Hindlimb muscle (tissue), 1 donor: ENCODE data around the gene BCR. TPM values are rescaled to one million over a fixed set of nuclear protein-coding genes. Genes with fewer than 3 reads are reported as not detected.

ENCODE experiments used
- DNase-seq: peaks from one replicate; pipeline ENCODE4 v3.0.0-alpha.2; 2013
- polyA plus RNA-seq: library from polyadenylated mRNA; unstranded; fragments of 120-200 nt; gene quantifications from one replicate; pipeline ENCODE4 v1.2.1, GENCODE V29; 2013; ENCODE audit not compliant: insufficient read length

Gene BCR
- polyA plus RNA-seq, 1 donor = 18.6 TPM

DNA sequence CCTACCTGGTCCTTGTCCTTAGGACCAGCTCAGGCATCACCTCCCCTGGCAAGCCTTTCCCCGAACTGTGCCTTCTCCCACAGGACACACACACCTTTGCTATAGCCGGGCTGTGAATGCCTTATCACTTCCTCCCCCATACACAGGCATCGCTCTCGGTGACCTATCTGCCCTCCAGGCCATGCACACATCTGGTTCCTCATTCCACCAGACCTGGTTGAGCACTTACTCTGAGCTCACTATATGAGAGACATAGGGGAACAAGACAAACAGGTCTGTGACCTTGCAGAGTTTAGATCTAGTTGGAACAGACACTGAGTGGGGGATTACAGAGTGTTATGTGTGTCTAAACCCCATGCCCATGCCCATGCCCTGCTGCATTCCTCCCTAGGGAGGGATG, 3.1 kb upstream of the BCR start:
- no peak for DNase-seq

DNA sequence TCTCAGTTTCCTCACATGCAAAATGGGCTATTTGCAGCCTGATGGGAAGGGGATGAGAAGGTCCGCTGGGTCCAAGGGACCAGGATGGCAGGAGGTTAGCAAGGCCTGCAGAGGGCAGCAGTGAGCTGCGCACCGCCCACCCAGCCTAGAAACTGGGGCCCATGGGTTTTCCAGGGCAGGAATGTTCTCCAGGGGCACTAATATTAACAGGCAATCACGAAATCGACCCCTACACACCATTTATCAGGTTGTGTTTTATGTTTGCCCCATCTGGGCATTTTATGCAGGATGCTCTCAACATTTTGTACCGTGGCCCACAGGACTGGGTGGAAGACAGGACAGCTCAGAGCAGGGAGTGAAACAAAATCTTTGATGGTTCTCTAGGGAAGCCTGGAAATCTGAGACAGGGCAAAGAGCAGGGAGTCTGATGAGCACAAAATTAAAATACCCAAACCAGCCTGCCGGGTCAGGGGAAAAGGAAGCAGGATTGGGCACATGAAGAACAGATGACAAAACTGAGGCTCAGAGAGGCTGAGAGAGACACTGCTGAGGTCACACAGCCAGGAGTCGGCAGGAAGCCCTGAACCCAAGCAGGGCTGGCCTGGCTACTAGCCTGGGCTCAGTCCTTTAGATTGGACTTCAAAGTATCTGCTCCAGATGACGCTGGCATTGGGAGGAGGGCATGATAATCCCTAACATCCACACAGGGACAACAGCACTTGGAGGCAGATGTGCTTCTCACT, 1.6 kb upstream of the BCR start:
- peak; percentile 73 for DNase-seq

DNA sequence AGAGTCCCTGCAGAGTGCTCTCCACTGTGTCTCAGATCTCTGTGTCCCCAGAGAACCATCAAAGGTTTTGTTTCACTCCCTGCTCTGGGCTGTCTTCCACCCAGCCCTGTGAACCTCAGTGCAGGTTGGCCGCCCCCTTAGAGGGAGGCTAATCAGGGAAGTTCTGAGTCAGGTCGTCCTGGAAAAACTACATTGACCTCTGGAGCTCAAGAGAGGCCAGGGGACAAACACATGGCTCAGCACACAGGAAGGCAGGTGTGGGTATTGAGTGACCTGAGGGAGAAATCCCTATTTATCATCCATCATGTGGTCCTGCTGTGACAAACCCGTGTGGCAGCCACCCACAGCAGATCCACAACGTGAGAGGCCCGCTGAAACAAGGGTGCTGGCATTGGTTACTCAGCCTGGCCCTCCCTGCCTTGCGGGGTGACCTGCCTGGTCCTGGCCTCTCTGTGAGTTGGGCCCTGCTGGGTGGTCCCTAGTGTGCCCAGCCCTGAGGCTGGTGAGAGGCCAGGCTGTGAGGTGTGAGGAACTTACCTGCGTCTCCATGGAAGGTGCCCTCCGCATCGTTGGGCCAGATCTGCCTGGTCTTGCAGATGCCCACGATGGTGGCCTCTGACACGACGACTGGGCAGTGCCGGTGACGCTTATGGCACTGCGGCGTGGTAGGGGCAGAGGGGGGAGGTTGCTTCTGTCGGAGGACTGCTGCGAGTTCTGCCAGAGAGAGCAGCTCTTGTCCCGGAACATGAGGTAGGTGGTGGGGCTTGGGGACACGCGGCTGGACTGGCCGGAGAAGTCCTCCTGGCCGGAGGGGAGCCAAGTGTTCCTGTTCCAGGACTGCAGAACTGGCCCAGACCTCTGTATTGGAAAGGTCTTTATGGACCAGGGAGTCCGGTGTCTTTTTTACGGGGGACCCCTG, 669 bp upstream of the BCR start:
- no peak for DNase-seq

DNA sequence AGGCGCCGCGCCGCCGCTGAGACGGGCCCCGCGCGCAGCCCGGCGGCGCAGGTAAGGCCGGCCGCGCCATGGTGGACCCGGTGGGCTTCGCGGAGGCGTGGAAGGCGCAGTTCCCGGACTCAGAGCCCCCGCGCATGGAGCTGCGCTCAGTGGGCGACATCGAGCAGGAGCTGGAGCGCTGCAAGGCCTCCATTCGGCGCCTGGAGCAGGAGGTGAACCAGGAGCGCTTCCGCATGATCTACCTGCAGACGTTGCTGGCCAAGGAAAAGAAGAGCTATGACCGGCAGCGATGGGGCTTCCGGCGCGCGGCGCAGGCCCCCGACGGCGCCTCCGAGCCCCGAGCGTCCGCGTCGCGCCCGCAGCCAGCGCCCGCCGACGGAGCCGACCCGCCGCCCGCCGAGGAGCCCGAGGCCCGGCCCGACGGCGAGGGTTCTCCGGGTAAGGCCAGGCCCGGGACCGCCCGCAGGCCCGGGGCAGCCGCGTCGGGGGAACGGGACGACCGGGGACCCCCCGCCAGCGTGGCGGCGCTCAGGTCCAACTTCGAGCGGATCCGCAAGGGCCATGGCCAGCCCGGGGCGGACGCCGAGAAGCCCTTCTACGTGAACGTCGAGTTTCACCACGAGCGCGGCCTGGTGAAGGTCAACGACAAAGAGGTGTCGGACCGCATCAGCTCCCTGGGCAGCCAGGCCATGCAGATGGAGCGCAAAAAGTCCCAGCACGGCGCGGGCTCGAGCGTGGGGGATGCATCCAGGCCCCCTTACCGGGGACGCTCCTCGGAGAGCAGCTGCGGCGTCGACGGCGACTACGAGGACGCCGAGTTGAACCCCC, 798 bp downstream of the BCR start:
- DNase-seq = no peak

DNA sequence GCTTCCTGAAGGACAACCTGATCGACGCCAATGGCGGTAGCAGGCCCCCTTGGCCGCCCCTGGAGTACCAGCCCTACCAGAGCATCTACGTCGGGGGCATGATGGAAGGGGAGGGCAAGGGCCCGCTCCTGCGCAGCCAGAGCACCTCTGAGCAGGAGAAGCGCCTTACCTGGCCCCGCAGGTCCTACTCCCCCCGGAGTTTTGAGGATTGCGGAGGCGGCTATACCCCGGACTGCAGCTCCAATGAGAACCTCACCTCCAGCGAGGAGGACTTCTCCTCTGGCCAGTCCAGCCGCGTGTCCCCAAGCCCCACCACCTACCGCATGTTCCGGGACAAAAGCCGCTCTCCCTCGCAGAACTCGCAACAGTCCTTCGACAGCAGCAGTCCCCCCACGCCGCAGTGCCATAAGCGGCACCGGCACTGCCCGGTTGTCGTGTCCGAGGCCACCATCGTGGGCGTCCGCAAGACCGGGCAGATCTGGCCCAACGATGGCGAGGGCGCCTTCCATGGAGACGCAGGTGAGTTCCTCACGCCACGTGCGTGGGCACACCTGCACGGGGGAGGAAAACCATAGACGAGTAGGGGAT, 1.5 kb downstream of the BCR start:
- no peak for DNase-seq

DNA sequence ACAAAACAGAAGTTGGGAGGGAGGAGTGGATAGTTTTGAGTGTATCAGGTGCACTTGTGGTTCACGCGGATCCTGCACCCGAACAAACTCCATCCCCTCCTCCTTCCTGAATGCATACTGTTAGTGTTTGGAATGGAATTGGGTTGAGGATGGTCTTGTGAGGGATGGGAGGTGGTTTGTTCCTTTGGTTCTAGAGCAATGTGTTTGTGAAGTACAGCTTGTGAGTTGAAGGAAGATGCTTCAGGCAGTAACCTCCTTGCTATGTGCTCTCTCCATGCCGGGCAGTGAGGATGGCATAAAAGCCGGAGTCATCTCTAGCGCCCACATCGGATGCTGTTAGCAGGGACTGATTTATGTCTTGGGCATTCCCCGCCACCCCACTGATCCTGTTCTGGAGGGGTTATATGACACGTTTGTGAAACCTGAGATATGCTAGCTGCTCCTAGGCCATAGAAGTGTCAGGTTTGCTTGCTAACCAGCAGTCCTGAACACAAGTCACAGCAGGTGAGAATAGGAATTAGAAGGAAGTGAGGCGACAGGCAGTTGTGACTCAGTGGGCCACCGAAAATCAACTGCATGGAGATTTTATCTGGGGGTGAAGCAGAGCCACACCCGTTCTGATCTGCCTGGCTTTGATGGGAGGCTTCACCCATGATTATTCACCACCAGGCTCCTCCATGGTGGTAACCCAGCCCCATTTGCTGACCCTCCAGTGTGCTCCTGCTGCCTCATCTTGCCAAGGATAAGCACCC, 2.2 kb downstream of the BCR start:
- no peak for DNase-seq

DNA sequence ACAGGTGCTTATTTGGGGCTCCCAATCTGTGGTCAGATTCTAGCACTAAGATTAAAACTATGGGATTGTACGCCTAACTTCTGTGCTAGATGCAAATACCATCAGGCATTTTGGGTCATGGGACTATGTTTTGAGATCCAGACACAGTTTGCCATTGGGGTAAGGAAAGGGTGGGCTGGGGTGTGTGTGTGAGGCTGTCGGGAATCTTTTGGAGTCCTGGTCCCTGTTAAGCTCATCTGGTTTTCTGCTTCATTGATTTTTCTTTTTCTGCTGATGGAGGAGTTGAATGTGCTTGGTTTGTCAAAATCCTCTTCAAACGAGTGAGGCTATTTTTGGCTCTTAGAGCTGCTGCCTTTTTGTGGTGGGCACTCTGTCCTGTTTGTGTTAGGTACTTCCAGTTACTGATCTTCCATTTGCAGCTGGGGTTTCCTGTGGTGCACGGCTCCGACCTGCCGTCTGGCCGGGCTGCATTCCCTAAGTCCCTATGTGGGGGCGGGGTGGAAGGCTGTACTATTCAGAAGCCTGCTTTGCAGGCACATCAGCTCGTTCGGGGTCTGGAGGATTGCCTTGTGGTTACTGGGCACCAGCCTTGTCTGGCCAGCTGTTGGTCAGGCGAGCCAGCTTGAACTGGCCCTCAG, 2.9 kb downstream of the BCR start:
- no peak for DNase-seq

DNA sequence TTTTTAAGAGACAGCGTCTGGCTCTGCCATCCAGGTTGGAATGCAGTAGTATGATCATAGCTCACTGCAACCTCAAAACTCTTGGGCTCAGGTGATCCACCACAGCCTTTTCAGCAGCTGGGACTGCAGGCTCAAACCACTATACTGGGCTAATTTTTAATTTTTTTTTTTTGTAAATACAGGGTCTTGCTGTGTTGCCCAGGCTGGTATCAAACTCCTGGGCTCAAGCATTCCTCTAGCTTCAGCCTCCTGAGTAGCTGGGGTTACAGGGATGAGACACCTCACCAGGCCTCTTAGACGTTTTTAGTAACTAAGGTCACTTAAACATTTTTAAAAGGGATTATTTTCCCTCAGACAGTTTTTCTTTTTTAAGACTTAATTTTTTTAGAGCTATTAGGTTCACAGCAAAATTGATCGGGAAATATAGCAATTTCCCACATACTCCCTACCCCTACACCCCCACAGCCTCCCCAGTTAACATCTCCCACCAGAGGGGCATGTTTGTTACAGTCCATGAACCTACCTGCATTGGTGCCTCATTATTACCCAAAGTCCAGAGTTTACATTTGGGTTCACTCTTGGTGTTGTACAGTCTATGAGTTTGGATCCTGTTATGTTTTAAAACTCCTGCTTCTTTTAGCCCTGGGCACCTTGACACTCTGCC, 3.9 kb downstream of the BCR start:
- no peak for DNase-seq

DNA sequence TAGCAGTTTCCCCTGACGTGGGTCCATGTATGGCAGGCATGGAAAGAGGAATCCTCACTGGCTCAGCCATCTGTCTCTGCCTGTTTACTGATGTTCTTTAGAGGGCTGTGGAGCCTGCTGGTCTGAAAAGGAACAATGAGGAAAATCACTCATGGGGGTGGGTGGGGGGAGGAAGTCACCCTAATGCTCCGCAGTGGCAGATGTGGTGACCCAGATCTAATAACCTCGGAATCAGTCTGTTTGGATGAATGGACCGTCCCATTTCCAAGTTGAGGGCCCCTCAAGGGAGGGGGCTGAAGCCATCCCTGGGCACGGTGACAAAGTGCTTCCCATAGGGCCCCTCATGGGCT, 4.4 kb downstream of the BCR start:
- no peak for DNase-seq

DNA sequence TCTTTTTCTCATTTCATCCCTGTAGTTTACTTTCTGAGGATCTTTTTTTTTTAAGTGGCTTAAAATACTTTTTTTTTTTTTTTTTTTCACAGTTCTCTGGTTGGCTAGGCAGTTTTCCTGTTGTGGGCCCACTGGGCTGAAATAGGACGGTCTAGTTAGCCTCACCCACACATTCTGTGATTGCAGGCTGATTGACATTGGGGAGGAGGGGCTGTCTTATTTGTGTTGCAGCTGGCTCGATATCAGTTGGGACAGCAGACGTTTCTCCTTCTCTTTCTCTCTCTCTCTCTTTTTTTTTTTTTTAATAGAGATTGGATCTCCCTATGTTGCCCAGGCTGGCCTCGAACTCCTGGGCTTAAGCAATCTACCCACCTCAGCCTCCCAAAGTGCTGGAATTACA, 6.9 kb downstream of the BCR start:
- no peak for DNase-seq

DNA sequence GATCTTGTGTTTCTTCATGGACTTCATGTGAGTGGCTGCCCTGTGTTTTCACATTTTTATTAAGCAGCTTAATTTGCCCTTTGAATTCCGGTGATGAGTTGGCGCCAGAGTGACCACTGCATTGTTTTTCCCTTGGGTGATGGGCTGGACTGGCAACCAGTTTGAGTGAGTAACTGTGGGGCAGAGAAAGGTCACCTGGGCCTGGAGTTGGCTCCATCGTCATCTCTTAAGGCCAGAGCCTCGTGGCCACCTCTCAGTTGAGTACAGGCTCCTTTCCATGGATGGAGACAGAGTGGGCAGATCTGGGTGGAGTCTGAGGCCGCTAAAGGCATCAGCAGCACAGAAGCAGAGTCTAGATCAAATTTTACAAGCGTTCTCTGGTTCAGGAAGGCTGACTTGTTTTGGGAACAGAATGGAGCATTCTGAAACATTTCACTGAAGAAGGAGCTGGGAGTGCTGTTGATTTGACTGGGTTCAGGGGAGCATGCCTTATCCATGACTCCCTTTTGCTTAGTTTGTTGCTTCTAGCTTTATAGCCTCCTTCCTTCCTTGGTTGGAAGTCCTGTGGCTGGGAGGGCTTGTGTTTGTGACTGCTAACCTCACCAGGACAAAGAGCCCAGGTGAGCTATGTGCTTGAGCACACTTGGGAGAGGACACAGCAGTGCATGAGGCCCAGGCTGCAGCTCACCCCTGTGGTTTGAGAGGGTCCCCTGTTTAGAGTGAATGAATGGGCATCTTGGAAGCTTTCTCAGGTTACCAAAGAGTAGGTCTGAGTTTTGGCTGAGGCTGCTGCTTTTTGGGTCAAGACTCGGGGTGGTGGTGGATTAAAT, 7.8 kb downstream of the BCR start:
- DNase-seq = no peak

DNA sequence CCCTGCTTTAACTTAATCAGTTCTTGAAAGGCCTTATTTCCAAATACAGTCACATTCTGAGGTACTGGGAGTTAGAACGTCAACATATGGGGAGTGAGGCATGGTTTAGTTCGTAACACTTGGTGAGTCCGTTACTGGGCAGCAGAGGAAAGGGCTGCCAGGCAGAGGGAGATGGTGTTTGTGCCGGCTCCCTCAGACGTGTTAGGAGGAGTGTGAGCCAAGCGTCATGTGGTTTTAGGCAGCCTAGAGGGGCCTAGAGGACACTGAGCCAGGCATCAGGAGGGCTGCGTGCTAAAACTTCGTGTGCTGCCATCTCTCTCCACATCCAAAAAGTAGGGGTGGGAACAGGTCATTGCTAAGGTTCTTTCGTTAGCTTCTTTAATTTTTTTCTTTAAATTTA, 10.2 kb downstream of the BCR start:
- no peak for DNase-seq

DNA sequence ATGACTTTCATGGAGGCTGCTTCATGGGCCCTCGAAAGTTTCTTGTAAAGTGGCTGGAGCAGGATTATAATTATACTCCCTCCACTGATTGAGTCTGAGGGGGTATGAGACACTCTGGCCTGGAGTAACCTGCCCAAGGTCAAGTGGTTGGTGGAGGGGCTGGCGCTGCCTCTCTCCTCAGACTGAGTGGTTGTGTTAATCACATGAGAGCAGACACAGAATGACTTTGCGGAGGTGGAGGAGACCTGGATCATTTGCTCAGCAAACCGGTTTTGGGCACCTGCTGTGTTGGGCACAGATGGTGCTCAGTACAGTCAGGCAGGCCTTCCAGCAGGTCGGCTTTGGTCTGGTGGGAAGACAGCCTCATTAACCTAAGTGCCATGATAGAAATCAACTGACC, 11.8 kb downstream of the BCR start:
- no peak for DNase-seq

DNA sequence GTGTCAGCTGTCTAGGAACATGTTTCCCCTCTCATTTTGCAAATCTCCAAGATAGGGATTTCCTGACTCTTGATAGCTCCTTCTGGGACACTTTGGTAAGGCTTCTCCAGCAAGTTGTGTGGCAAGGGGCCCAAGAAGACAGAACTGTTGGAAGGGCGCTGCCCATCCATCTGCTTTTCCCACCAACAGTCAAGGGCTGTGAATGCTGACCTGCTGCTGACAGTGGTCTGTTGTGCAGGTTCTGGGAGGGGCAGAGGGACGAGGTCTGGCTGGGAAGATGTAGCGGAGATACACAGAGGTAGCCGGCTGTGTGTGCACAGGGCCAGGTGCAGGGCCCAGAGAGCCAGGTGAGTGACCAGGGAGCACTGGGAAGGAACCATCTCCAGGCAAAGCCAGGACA, 12.2 kb downstream of the BCR start:
- DNase-seq = no peak

DNA sequence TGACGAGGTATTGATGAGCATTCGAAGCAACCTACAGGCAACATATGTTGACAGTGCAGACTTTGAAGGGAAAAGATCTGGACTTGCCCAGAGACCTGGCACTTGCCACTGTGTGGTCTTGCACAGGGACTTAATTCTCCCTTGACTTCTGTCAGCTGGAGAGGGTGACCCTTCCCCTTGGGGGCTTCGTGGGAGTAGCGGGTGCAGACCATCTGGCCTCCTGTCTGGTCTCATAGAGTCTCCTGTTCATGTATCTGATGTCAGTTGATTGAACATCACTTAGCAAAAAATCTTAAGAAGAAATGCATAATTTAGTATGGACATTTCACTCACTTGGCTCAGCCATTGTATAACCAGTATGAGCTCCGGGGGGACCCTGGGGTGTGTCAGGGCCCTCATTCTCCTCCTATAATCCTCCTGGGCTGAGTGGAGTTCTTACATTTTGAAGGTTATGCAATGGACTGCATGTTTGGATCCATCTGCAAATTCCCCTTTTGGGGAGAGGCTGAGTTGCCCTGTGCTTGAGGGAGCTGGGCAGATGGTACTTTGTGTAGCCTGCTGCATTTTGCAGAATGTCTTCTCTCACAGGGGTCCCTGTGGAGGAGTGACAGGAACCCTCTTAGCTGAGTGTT, 13.0 kb downstream of the BCR start:
- no peak for DNase-seq

DNA sequence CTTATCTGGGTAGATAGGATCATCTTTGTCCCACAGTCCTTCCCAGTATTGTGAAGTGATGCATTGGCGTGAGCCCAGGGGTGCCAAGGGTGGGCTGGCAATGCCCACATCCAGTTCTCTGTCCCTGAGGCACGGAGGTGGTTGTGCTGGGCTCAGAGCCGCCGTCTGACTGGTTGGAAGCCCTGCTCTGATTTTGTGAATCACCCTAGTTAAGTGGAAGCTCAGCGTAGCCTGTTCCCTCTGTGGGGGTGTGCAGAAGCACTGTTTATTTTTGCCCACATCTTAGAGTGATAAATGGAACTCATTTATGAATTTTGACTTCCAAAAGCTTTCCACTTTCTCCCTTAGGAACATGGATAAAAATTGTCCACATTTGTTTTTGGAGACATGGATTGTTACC, 13.6 kb downstream of the BCR start:
- no peak for DNase-seq

DNA sequence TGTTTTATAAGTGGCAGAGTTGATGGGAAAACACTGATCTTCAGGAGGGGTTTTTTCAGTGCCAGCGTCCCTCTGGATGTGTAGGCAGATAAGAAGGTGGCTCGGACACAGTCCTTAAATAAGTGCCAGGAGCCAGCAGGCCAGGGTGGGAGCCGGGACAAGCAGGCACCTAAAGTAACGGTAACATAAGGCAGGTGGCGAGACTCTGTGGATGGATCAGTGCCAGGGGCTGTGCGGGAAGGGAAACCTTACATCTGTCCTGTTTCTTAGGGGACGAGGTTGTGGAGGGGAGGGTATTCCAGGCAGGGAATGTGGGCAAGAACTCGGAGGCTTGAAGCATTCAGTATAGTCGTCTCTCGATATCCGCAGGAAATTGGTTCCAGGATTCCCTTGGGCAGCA, 15.9 kb downstream of the BCR start:
- DNase-seq = no peak

DNA sequence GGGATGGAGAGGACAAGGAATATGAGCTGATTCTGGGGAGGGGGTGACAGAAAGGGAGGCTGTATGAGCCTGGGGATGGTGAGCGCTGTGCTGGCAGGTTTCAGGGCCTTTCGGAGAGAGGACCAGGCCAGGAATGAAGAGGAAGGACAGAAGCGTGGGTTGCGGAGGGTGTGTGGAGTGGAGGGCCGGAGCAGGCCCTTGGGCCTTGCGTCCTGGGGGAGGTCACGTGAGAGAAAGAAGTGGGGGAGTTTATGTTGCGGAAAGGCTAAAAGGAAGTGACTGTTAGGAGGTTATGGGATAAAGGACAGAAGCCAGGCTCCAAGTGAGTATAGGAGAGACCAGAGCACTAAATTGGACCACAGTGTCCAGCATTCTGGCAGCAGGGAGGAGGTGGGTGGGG, 17.5 kb downstream of the BCR start:
- no peak for DNase-seq

DNA sequence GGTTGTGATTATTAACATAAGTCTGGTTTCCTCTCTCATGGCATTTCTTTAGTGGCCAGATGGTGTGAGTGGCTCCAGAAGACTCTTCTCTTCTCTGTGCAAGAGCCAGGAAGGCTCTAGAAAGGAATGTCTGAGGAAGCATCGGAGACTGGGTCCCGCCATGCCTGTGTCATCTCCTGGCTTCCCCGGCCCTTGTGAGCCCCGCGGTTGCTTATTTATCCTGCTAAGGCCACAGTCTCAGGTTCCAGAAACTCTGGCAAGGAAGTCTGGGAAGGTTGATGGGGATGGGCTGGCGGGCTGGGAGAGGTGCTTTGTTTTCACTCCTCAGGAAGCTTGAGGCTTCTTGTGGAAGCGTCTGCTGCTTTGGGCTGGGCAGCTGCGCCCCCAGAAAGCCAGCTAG, 18.9 kb downstream of the BCR start:
- DNase-seq = no peak

DNA sequence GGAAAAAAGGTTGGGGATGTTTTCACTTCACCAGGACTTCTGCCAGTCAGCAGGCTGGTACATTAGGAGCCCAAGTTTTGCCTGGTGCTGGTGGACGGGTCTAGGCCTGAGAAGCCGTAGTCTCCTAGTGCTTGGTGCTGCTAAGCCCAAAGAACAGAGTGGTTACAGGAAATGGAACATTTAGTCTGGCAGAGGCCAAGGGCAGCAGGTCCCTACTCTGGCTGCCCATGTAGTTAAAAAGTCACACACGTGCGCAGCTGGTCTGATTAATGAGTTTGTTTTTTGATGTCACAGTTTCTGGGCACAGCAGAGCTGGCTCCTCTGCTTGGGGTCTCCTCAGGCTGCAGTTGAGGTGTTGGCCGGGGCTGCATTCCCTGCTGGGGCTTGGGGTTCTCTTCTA, 20.6 kb downstream of the BCR start:
- no peak for DNase-seq
